ENCODE data around the gene CCNE1. TPM values are rescaled to one million over a fixed set of nuclear protein-coding genes. Genes with fewer than 3 reads are reported as not detected.

Gene CCNE1
- total RNA-seq, 1 experiment from 2014 or later, result 12.0 TPM

GRCh38 chr19:29782260-29782580, 29.6 kb upstream of the CCNE1 start:
- ChIA-PET CTCF (no interaction called here), POLR2A (ENCODE audit: low non-redundant PET) (no interaction called here)
- no peaks in the 10 kb centered on the region for H3K27me3 ChIP-seq (replicated peaks; ENCODE audit: insufficient read depth, low read depth, low read length, poor library complexity)
- H3K4me1 ChIP-seq (ENCODE audit: insufficient read depth, low read length, poor library complexity, severe bottlenecking), result no peaks in the 10 kb centered on the region
- BruUV-seq (replicated peaks), result no TSS peak
- DNase-seq (ENCODE audit: low spot score), result no peak
- no peak overlapping the region for H3K27ac ChIP-seq (ENCODE audit: low read depth, low read length, poor library complexity, severe bottlenecking)
- TF ChIP-seq CTCF (conservative IDR thresholded peaks at IDR 0.05; ENCODE audit: low read depth, low read length), result no peak
- H3K36me3 ChIP-seq (ENCODE audit: insufficient read depth, low read length, poor library complexity, severe bottlenecking), result no peaks in the 10 kb centered on the region
- H3K9me3 ChIP-seq (ENCODE audit: low read depth, low read length, poor library complexity, severe bottlenecking), result no peaks in the 10 kb centered on the region
- intact Hi-C loops (cut with micrococcal nuclease; ENCODE audit: unreplicated experiment), result no loop called here
- H3K4me3 ChIP-seq (ENCODE audit: low read depth, low read length, poor library complexity, severe bottlenecking), result no peak overlapping the region

- no peaks in the 10 kb centered on the region for H3K27me3 ChIP-seq (replicated peaks; ENCODE audit: insufficient read depth, low read depth, low read length, poor library complexity)
- no peak overlapping the region for H3K4me3 ChIP-seq (ENCODE audit: low read depth, low read length, poor library complexity, severe bottlenecking)
- ChIA-PET POLR2A (ENCODE audit: low non-redundant PET) (no interaction called here), CTCF (no interaction called here)
- BruUV-seq (replicated peaks), result no TSS peak
- H3K4me1 ChIP-seq (ENCODE audit: insufficient read depth, low read length, poor library complexity, severe bottlenecking), result no peaks in the 10 kb centered on the region
- DNase-seq (ENCODE audit: low spot score), result no peak
- no peaks in the 10 kb centered on the region for H3K36me3 ChIP-seq (ENCODE audit: insufficient read depth, low read length, poor library complexity, severe bottlenecking)
- H3K27ac ChIP-seq (ENCODE audit: low read depth, low read length, poor library complexity, severe bottlenecking), result no peak overlapping the region
- TF ChIP-seq CTCF (conservative IDR thresholded peaks at IDR 0.05; ENCODE audit: low read depth, low read length) (no peak), EZH2 (IDR thresholded peaks at IDR 0.05; ENCODE audit: borderline replicate concordance, low read depth, low read length, poor library complexity, severe bottlenecking) (no peak)
- intact Hi-C loops (cut with micrococcal nuclease; ENCODE audit: unreplicated experiment), result no loop called here
- no peaks in the 10 kb centered on the region for H3K9me3 ChIP-seq (ENCODE audit: low read depth, low read length, poor library complexity, severe bottlenecking)
Observed at GRCh38 chr19:29783627-29784190, 28.1 kb upstream of the CCNE1 start.

GRCh38 chr19:29784598-29785223, 27.1 kb upstream of the CCNE1 start:
- intact Hi-C loops (cut with micrococcal nuclease; ENCODE audit: unreplicated experiment), result no loop called here
- BruUV-seq (replicated peaks), result no TSS peak
- ChIA-PET CTCF (no interaction called here), POLR2A (ENCODE audit: low non-redundant PET) (no interaction called here)
- Histone ChIP-seq H3K36me3 (ENCODE audit: insufficient read depth, low read length, poor library complexity, severe bottlenecking) (no peaks in the 10 kb centered on the region), H3K9me3 (ENCODE audit: low read depth, low read length, poor library complexity, severe bottlenecking) (no peaks in the 10 kb centered on the region), H3K27ac (ENCODE audit: low read depth, low read length, poor library complexity, severe bottlenecking) (no peak overlapping the region), H3K27me3 (replicated peaks; ENCODE audit: insufficient read depth, low read depth, low read length, poor library complexity) (no peaks in the 10 kb centered on the region), H3K4me1 (ENCODE audit: insufficient read depth, low read length, poor library complexity, severe bottlenecking) (no peaks in the 10 kb centered on the region), H3K4me3 (ENCODE audit: low read depth, low read length, poor library complexity, severe bottlenecking) (no peak overlapping the region)
- TF ChIP-seq EZH2 (IDR thresholded peaks at IDR 0.05; ENCODE audit: borderline replicate concordance, low read depth, low read length, poor library complexity, severe bottlenecking) (no peak), CTCF (conservative IDR thresholded peaks at IDR 0.05; ENCODE audit: low read depth, low read length) (no peak)
- no peak for DNase-seq (ENCODE audit: low spot score)

All from A673 (cell line).